Body of pancreas (tissue), 4 donors: Measurements from ENCODE around the gene ACTR10. TPM values are rescaled to one million over a fixed set of nuclear protein-coding genes. Genes with fewer than 3 reads are reported as not detected.
"Not testable (repeated sequence)": the region's sequence is repeated elsewhere in the genome, so short reads cannot be mapped to it uniquely, and the experiment has no call there.

Experiments
- ATAC-seq: fragments of 150-250 bp; one replicate; pipeline ENCODE4 v1.9.1; 2016
- DNase-seq, 4 donors: peaks; one replicate each; pipeline ENCODE4 v3.0.0-alpha.2; 2019
- H3K27ac ChIP-seq, 4 donors: fragments of 200-600 bp; sonication (generic); 1 replicate in 3 of 4; 2 replicates in 1 of 4; pipeline versions ENCODE4 v1.5.1 to v1.6.1; 2016 to 2019; ENCODE audit warnings: mild to moderate bottlenecking in 1 of 4, mixed read lengths in 1 of 4, moderate library complexity in 1 of 4
- H3K27me3 ChIP-seq, 2 donors: fragments of 200-600 bp; sonication (generic); one replicate each; pipeline ENCODE4 v1.6.0; 2016; ENCODE audit warnings: mild to moderate bottlenecking in 1 of 2
- H3K36me3 ChIP-seq, 2 donors: fragments of 200-600 bp; sonication (generic); replicated peaks in 1 of 2; 2 replicates each; pipeline ENCODE4 v1.5.1; 2016; ENCODE audit warnings: low read depth in 2 of 2; ENCODE audit not compliant: insufficient read depth in 1 of 2
- H3K4me1 ChIP-seq: fragments of 200-600 bp; sonication (generic); one replicate; pipeline ENCODE4 v1.6.0; 2016
- H3K4me3 ChIP-seq, 2 donors: fragments of 200-600 bp; sonication (generic); 1 replicate in 1 of 2; 2 replicates in 1 of 2; pipeline ENCODE4 v1.5.1; 2016 to 2019
- H3K9me3 ChIP-seq, 3 donors: fragments of 200-600 bp; sonication (generic); 1 replicate in 2 of 3; 2 replicates in 1 of 3; pipeline ENCODE4 v1.5.1; 2016
- POLR2A ChIP-seq, 3 donors: fragments of 450-650 bp; IDR thresholded peaks; one replicate each; pipeline ENCODE4 v1.6.1; 2016; ENCODE audit warnings: antibody characterized with exemption in 3 of 3, mild to moderate bottlenecking in 2 of 3
- WGBS, 2 donors: methylation state at CpG; one replicate each; pipeline ENCODE4 v1.1.5; 2017; 5-methylcytosine and 5-hydroxymethylcytosine counted together
- intact Hi-C: fragments of 100-400 bp; cut with DNase I; formaldehyde crosslinking; loops from one replicate; pipeline ENCODE4 v1.15.1; 2023
- total RNA-seq, 2 donors: library from RNA; depleted of rRNA; stranded (reverse); fragments of >200 nt; gene quantifications; one replicate each; pipeline ENCODE4 v1.1.0, GENCODE V29; 2016
- TF ChIP-seq, protein P1 (sequence below), 7 experiments: fragments of 450-650 bp in 4 of 7; fragments of 200-600 bp in 3 of 7; sonication (generic) in 3 of 7; IDR thresholded peaks; one replicate each; pipeline ENCODE4 v1.5.1; 2016 to 2019; ENCODE audit warnings: antibody characterized with exemption in 7 of 7

The ACTR10 gene
- total RNA-seq, 2 donors from 2014 or later = 31.9 to 74.5 TPM

DNA sequence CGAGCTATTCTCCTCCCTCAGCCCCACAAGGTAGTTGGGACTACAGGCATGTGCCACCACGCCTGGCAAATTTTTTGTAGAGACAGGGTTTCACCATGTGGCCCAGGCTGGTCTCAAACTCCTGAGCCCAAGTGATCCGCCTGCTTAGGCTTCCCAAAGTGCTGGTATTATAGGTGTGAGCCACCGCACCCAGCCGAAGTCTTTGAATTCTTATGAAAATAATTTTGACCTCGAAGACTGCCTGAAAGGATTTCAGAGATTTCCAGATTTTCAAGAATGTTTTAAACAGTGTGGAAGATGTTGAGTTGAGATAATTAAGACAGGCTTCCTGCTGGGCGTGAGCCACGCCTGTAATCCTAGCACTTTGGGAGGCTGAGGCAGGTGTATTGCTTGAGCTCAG lies 49.7 kb downstream of the ACTR10 start:
- DNase-seq = no peak
- no peak overlapping the region for H3K27ac ChIP-seq
- intact Hi-C loops = no loop called here
- TF ChIP-seq, protein P1, sequence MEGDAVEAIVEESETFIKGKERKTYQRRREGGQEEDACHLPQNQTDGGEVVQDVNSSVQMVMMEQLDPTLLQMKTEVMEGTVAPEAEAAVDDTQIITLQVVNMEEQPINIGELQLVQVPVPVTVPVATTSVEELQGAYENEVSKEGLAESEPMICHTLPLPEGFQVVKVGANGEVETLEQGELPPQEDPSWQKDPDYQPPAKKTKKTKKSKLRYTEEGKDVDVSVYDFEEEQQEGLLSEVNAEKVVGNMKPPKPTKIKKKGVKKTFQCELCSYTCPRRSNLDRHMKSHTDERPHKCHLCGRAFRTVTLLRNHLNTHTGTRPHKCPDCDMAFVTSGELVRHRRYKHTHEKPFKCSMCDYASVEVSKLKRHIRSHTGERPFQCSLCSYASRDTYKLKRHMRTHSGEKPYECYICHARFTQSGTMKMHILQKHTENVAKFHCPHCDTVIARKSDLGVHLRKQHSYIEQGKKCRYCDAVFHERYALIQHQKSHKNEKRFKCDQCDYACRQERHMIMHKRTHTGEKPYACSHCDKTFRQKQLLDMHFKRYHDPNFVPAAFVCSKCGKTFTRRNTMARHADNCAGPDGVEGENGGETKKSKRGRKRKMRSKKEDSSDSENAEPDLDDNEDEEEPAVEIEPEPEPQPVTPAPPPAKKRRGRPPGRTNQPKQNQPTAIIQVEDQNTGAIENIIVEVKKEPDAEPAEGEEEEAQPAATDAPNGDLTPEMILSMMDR (IDR thresholded peaks at IDR 0.05) = no peak
- TF ChIP-seq POLR2A (IDR thresholded peaks at IDR 0.05) = no peak
- 93 to 99% methylated on average over 7 to 8 of the region's 8 CpGs for WGBS, 2 donors
- H3K4me1 ChIP-seq = peaks cover 20% of the 10 kb centered on the region
- peaks cover 0 to 20% of the 10 kb centered on the region in 2 donors for H3K36me3 ChIP-seq
- H3K4me3 ChIP-seq = no peak overlapping the region
- H3K27me3 ChIP-seq = no peaks in the 10 kb centered on the region
- no peaks in the 10 kb centered on the region for H3K9me3 ChIP-seq
- no peak for ATAC-seq

GRCh38 chr14:58258156-58258555 lies 58.2 kb downstream of the ACTR10 start:
- ATAC-seq = no peak
- Histone ChIP-seq H3K27me3 (no peaks in the 10 kb centered on the region), H3K9me3 (no peaks in the 10 kb centered on the region), H3K4me1 (no peaks in the 10 kb centered on the region), H3K36me3 (peaks cover 0 to 34% of the 10 kb centered on the region in 2 donors), H3K27ac (no peak overlapping the region), H3K4me3 (no peak overlapping the region)
- TF ChIP-seq, protein P1 (IDR thresholded peaks at IDR 0.05) = no peak
- no peak for TF ChIP-seq POLR2A (IDR thresholded peaks at IDR 0.05)
- 93 to 98% methylated on average over 4 of the region's 4 CpGs for WGBS, 2 donors
- intact Hi-C loops = no loop called here
- no peak for DNase-seq

- H3K27me3 ChIP-seq, H3K27ac ChIP-seq, H3K4me3 ChIP-seq, intact Hi-C loops, H3K4me1 ChIP-seq, DNase-seq, H3K9me3 ChIP-seq, ATAC-seq: not testable (repeated sequence)
- WGBS, 2 donors = 91 to 92% methylated on average over 6 to 10 of the region's 10 CpGs
- peaks cover 0 to 44% of the 10 kb centered on the region in 2 donors for H3K36me3 ChIP-seq
Observed at GRCh38 chr14:58262005-58262404, 62.1 kb downstream of the ACTR10 start.

DNA sequence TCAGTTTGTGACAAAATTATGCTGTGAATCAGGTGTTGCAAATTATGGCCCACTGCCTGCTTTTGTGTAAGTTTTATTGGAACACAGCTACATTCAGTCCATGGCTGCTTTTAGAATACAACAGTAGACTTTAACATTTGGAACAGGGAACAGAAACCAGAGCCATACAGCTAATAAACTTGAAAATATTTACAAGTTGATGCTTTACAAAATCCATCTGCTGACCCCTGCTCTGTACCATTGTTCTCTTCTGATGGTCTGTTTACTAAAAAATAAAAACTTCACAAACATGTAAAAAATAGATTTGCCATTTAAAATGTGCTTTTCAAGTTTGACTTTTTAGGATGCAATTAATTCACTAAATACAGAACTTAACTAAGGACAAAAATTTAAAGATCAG lies 65.5 kb downstream of the ACTR10 start:
- TF ChIP-seq POLR2A (IDR thresholded peaks at IDR 0.05) = no peak
- TF ChIP-seq, protein P1 (IDR thresholded peaks at IDR 0.05) = no peak
- Histone ChIP-seq H3K27me3 (no peaks in the 10 kb centered on the region), H3K27ac (no peak overlapping the region), H3K4me3 (no peak overlapping the region), H3K9me3 (no peaks in the 10 kb centered on the region), H3K36me3 (peaks cover 0 to 37% of the 10 kb centered on the region in 2 donors), H3K4me1 (no peaks in the 10 kb centered on the region)
- ATAC-seq = no peak
- intact Hi-C loops = no loop called here
- no peak for DNase-seq

- 59 to 70% methylated on average over 2 of the region's 2 CpGs for WGBS, 2 donors
- Histone ChIP-seq H3K4me3 (no peak overlapping the region), H3K9me3 (no peaks in the 10 kb centered on the region), H3K27me3 (no peaks in the 10 kb centered on the region), H3K4me1 (peaks cover 23% of the 10 kb centered on the region), H3K27ac (no peak overlapping the region), H3K36me3 (peaks cover 0 to 21% of the 10 kb centered on the region in 2 donors)
- no peak for ATAC-seq
- no peak for DNase-seq
- no peak for TF ChIP-seq POLR2A (IDR thresholded peaks at IDR 0.05)
- TF ChIP-seq, protein P1 (IDR thresholded peaks at IDR 0.05) = no peak
- intact Hi-C loops = no loop called here
Observed at GRCh38 chr14:58270628-58271027, 70.7 kb downstream of the ACTR10 start.
